ENCODE measurements around the gene UBAC1. TPM values are rescaled to one million over a fixed set of nuclear protein-coding genes. Genes with fewer than 3 reads are reported as not detected.
A peak's percentile ranks its signal among the peaks of the same experiment; 100 is the strongest.
"Not testable (repeated sequence)": the region's sequence is repeated elsewhere in the genome, so short reads cannot be mapped to it uniquely, and the experiment has no call there.

UBAC1 gene
- total RNA-seq, 1 donor from 2014 or later, result 51.9 TPM

GRCh38 chr9:135896626-135897025, 64.5 kb downstream of the UBAC1 start:
- no peak for TF ChIP-seq CTCF (conservative IDR thresholded peaks at IDR 0.05)
- no peak for DNase-seq (ENCODE audit: low read depth, low spot score)
- peaks cover 60% of the 10 kb centered on the region for H3K36me3 Mint-ChIP-seq (ENCODE audit: low read depth)
- H3K9me3 Mint-ChIP-seq, result peaks cover 31% of the 10 kb centered on the region
- H3K4me1 Mint-ChIP-seq, result peaks cover 33% of the 10 kb centered on the region
- no peak overlapping the region for H3K4me3 Mint-ChIP-seq
- H3K27me3 Mint-ChIP-seq (ENCODE audit: low read depth), result no peaks in the 10 kb centered on the region
- H3K27ac Mint-ChIP-seq (ENCODE audit: unreplicated experiment), result no peak overlapping the region

GRCh38 chr9:135896205-135896604, 65.0 kb downstream of the UBAC1 start:
- no peak for TF ChIP-seq CTCF (conservative IDR thresholded peaks at IDR 0.05)
- Mint-ChIP-seq H3K4me1 (peaks cover 35% of the 10 kb centered on the region), H3K9me3 (peaks cover 31% of the 10 kb centered on the region), H3K4me3 (no peak overlapping the region), H3K27me3 (ENCODE audit: low read depth) (no peaks in the 10 kb centered on the region), H3K27ac (ENCODE audit: unreplicated experiment) (no peak overlapping the region), H3K36me3 (ENCODE audit: low read depth) (peaks cover 57% of the 10 kb centered on the region)
- DNase-seq (ENCODE audit: low read depth, low spot score), result no peak

- Mint-ChIP-seq H3K27ac (ENCODE audit: unreplicated experiment) (no peak overlapping the region), H3K36me3 (ENCODE audit: low read depth) (peaks cover 53% of the 10 kb centered on the region), H3K27me3 (ENCODE audit: low read depth) (no peaks in the 10 kb centered on the region), H3K4me3 (no peak overlapping the region), H3K4me1 (peaks cover 44% of the 10 kb centered on the region), H3K9me3 (peaks cover 29% of the 10 kb centered on the region)
- DNase-seq (ENCODE audit: low read depth, low spot score), result no peak
- no peak for TF ChIP-seq CTCF (conservative IDR thresholded peaks at IDR 0.05)
Observed at GRCh38 chr9:135895202-135895848, 65.8 kb downstream of the UBAC1 start.

GRCh38 chr9:135893104-135893503, 68.1 kb downstream of the UBAC1 start:
- H3K36me3 Mint-ChIP-seq (ENCODE audit: low read depth), result peaks cover 36% of the 10 kb centered on the region
- no peak for DNase-seq (ENCODE audit: low read depth, low spot score)
- H3K27ac Mint-ChIP-seq (ENCODE audit: unreplicated experiment), result no peak overlapping the region
- H3K4me1 Mint-ChIP-seq, result peaks cover 47% of the 10 kb centered on the region
- TF ChIP-seq CTCF (conservative IDR thresholded peaks at IDR 0.05), result no peak
- peaks cover 16% of the 10 kb centered on the region for H3K9me3 Mint-ChIP-seq
- H3K4me3 Mint-ChIP-seq, result no peak overlapping the region
- H3K27me3 Mint-ChIP-seq (ENCODE audit: low read depth), result no peaks in the 10 kb centered on the region

GRCh38 chr9:135892327-135892726, 68.8 kb downstream of the UBAC1 start:
- H3K27me3 Mint-ChIP-seq (ENCODE audit: low read depth); DNase-seq (ENCODE audit: low read depth, low spot score); H3K4me3 Mint-ChIP-seq: not testable (repeated sequence)
- Mint-ChIP-seq H3K9me3 (peaks cover 10% of the 10 kb centered on the region), H3K4me1 (peaks cover 53% of the 10 kb centered on the region), H3K36me3 (ENCODE audit: low read depth) (peaks cover 29% of the 10 kb centered on the region), H3K27ac (ENCODE audit: unreplicated experiment) (peak overlapping the region; percentile 16)

- Mint-ChIP-seq H3K9me3 (peaks cover 6% of the 10 kb centered on the region), H3K4me3 (no peak overlapping the region), H3K27me3 (ENCODE audit: low read depth) (no peaks in the 10 kb centered on the region), H3K4me1 (peaks cover 65% of the 10 kb centered on the region), H3K27ac (ENCODE audit: unreplicated experiment) (peak overlapping the region; percentile 32), H3K36me3 (ENCODE audit: low read depth) (peaks cover 23% of the 10 kb centered on the region)
- no peak for TF ChIP-seq CTCF (conservative IDR thresholded peaks at IDR 0.05)
- no peak for DNase-seq (ENCODE audit: low read depth, low spot score)
Observed at GRCh38 chr9:135891027-135891631, 70.0 kb downstream of the UBAC1 start.

Data from neural crest cell (in vitro differentiated cells).